ENCODE results near the gene DOCK10. TPM values are rescaled to one million over a fixed set of nuclear protein-coding genes. Genes with fewer than 3 reads are reported as not detected.

The DOCK10 gene
- total and polyA plus RNA-seq, 2 experiments from 2014 or later, result 1.1 to 3.2 TPM

GRCh38 chr2:224957540-224958461, 84.5 kb downstream of the DOCK10 start:
- no peaks in the 10 kb centered on the region for H3K27me3 ChIP-seq
- H4K20me1 ChIP-seq (ENCODE audit: insufficient read depth, poor library complexity, severe bottlenecking), result no peaks in the 10 kb centered on the region
- H3K36me3 ChIP-seq (replicated peaks; ENCODE audit: insufficient read depth, low read depth), result no peaks in the 10 kb centered on the region
- peak overlapping the region; percentile 13 for H3K27ac ChIP-seq
- peaks cover 4% of the 10 kb centered on the region for H3K4me1 ChIP-seq (ENCODE audit: insufficient read depth)
- no peak overlapping the region for H3K4me3 ChIP-seq
- WGBS (ENCODE audit: low lambda C conversion rate, missing lambda C conversion rate), result 77% methylated on average over 8 of the region's 8 CpGs
- H3K4me2 ChIP-seq, result no peak overlapping the region
- H3K9me2 ChIP-seq (replicated peaks; ENCODE audit: insufficient read depth), result no peaks in the 10 kb centered on the region
- no peak for DNase-seq (ENCODE audit: low spot score)
- no peaks in the 10 kb centered on the region for H3K9me3 ChIP-seq (ENCODE audit: low read depth)
- no peaks in the 10 kb centered on the region for H3K79me2 ChIP-seq
- H2AFZ ChIP-seq, result no peak overlapping the region
- no peak for TF ChIP-seq EZH2phosphoT487 (IDR thresholded peaks at IDR 0.05; ENCODE audit: low read depth, severe bottlenecking, unreplicated experiment)
- no peak for TF ChIP-seq EZH2 (IDR thresholded peaks at IDR 0.05; ENCODE audit: borderline replicate concordance)
- TF ChIP-seq CTCF (IDR thresholded peaks at IDR 0.05; ENCODE audit: poor library complexity), result no peak

GRCh38 chr2:224956706-224957105, 85.6 kb downstream of the DOCK10 start:
- no peak overlapping the region for H2AFZ ChIP-seq
- H3K27me3 ChIP-seq, result no peaks in the 10 kb centered on the region
- H3K9me3 ChIP-seq (ENCODE audit: low read depth), result no peaks in the 10 kb centered on the region
- DNase-seq (ENCODE audit: low spot score), result no peak
- H3K79me2 ChIP-seq, result no peaks in the 10 kb centered on the region
- no peaks in the 10 kb centered on the region for H4K20me1 ChIP-seq (ENCODE audit: insufficient read depth, poor library complexity, severe bottlenecking)
- H3K36me3 ChIP-seq (replicated peaks; ENCODE audit: insufficient read depth, low read depth), result no peaks in the 10 kb centered on the region
- no peak overlapping the region for H3K4me3 ChIP-seq
- TF ChIP-seq EZH2phosphoT487 (IDR thresholded peaks at IDR 0.05; ENCODE audit: low read depth, severe bottlenecking, unreplicated experiment), result no peak
- TF ChIP-seq CTCF (IDR thresholded peaks at IDR 0.05; ENCODE audit: poor library complexity), result no peak
- no peak for TF ChIP-seq EZH2 (IDR thresholded peaks at IDR 0.05; ENCODE audit: borderline replicate concordance)
- no peaks in the 10 kb centered on the region for H3K9me2 ChIP-seq (replicated peaks; ENCODE audit: insufficient read depth)
- peaks cover 4% of the 10 kb centered on the region for H3K4me1 ChIP-seq (ENCODE audit: insufficient read depth)
- no peak overlapping the region for H3K4me2 ChIP-seq
- no peak overlapping the region for H3K27ac ChIP-seq
- 86% methylated on average over 3 of the region's 3 CpGs for WGBS (ENCODE audit: low lambda C conversion rate, missing lambda C conversion rate)

GRCh38 chr2:224954980-224955379, 87.3 kb downstream of the DOCK10 start:
- H3K9me3 ChIP-seq (ENCODE audit: low read depth), result no peaks in the 10 kb centered on the region
- no peaks in the 10 kb centered on the region for H3K9me2 ChIP-seq (replicated peaks; ENCODE audit: insufficient read depth)
- no peak overlapping the region for H3K27ac ChIP-seq
- H2AFZ ChIP-seq, result no peak overlapping the region
- DNase-seq (ENCODE audit: low spot score), result no peak
- no peak overlapping the region for H3K4me3 ChIP-seq
- H3K36me3 ChIP-seq (replicated peaks; ENCODE audit: insufficient read depth, low read depth), result no peaks in the 10 kb centered on the region
- no peaks in the 10 kb centered on the region for H3K79me2 ChIP-seq
- TF ChIP-seq EZH2 (IDR thresholded peaks at IDR 0.05; ENCODE audit: borderline replicate concordance) (no peak), CTCF (IDR thresholded peaks at IDR 0.05; ENCODE audit: poor library complexity) (no peak), EZH2phosphoT487 (IDR thresholded peaks at IDR 0.05; ENCODE audit: low read depth, severe bottlenecking, unreplicated experiment) (no peak)
- H3K4me1 ChIP-seq (ENCODE audit: insufficient read depth), result peaks cover 4% of the 10 kb centered on the region
- H3K27me3 ChIP-seq, result no peaks in the 10 kb centered on the region
- H3K4me2 ChIP-seq, result no peak overlapping the region
- H4K20me1 ChIP-seq (ENCODE audit: insufficient read depth, poor library complexity, severe bottlenecking), result no peaks in the 10 kb centered on the region
